HepG2 (cell line): ENCODE data around the gene USP20. TPM values are rescaled to one million over a fixed set of nuclear protein-coding genes. Genes with fewer than 3 reads are reported as not detected.

Experiments used
- CEBPB ChIP-seq: IDR thresholded peaks from 2 replicates; pipeline ENCODE4 v1.6.1; 2011; ENCODE audit warnings: low read depth, low read length, improper control_type of control experiment, borderline replicate concordance
- CEBPG ChIP-seq: IDR thresholded peaks from 2 replicates; pipeline ENCODE4 v1.6.1; 2016
- ELF1 ChIP-seq: sonication (generic); formaldehyde crosslinking; IDR thresholded peaks from 2 replicates; pipeline ENCODE4 v1.4.0; 2020; ENCODE audit warnings: missing genetic modification reagents
- GABPA ChIP-seq, 2 experiments: IDR thresholded peaks; 2 replicates each; pipeline ENCODE4 v1.6.1; 2011 to 2016; ENCODE audit warnings: low read depth in 2 of 2, low read length in 1 of 2, missing biosample characterization in 1 of 2, missing genetic modification characterization in 1 of 2
- NFKB2 ChIP-seq: sonication (generic); formaldehyde crosslinking; IDR thresholded peaks from 2 replicates; pipeline ENCODE4 v1.4.0; 2020; ENCODE audit warnings: missing genetic modification reagents, borderline replicate concordance
- RXRA ChIP-seq: sonication (generic); formaldehyde crosslinking; IDR thresholded peaks from 2 replicates; pipeline ENCODE4 v1.5.1; 2020; ENCODE audit warnings: missing genetic modification reagents
- SIN3A ChIP-seq: IDR thresholded peaks from 2 replicates; pipeline ENCODE4 v1.6.1; 2011; ENCODE audit warnings: low read depth, mild to moderate bottlenecking, control low read depth, low read length, borderline replicate concordance
- TBL1XR1 ChIP-seq: fragments of 150-350 bp; IDR thresholded peaks from 2 replicates; pipeline ENCODE4 v1.6.1; 2014; ENCODE audit warnings: borderline replicate concordance, low read length; ENCODE audit not compliant: partially characterized antibody
- YEATS4 ChIP-seq: sonication (generic); formaldehyde crosslinking; IDR thresholded peaks from 2 replicates; pipeline ENCODE4 v1.4.0; 2020; ENCODE audit warnings: missing genetic modification reagents, borderline replicate concordance
- ZBTB38 ChIP-seq: sonication (generic); formaldehyde crosslinking; IDR thresholded peaks from 2 replicates; pipeline ENCODE4 v1.5.1; 2020; ENCODE audit warnings: mild to moderate bottlenecking, missing genetic modification reagents
- ZC3H13 ChIP-seq: sonication (generic); formaldehyde crosslinking; IDR thresholded peaks from 2 replicates; pipeline ENCODE4 v1.8.1; 2023; ENCODE audit warnings: mild to moderate bottlenecking, missing genetic modification reagents, moderate library complexity
- ZMYM2 ChIP-seq: sonication (generic); formaldehyde crosslinking; IDR thresholded peaks from 2 replicates; pipeline ENCODE4 v1.8.0; 2022; ENCODE audit warnings: mild to moderate bottlenecking, missing genetic modification reagents
- ZNF225 ChIP-seq: sonication (generic); formaldehyde crosslinking; IDR thresholded peaks from 2 replicates; pipeline ENCODE4 v1.4.0; 2020; ENCODE audit warnings: mild to moderate bottlenecking, missing genetic modification reagents
- ZNF335 ChIP-seq: sonication (generic); formaldehyde crosslinking; IDR thresholded peaks from 2 replicates; pipeline ENCODE4 v1.4.0; 2020; ENCODE audit warnings: missing genetic modification reagents
- ZNF652 ChIP-seq: IDR thresholded peaks from 2 replicates; pipeline ENCODE4 v1.6.1; 2016; ENCODE audit warnings: low read depth, borderline replicate concordance
- ZNF788 ChIP-seq: sonication (generic); formaldehyde crosslinking; IDR thresholded peaks from 2 replicates; pipeline ENCODE4 v1.5.0; 2020; ENCODE audit warnings: mild to moderate bottlenecking, missing genetic modification reagents, borderline replicate concordance
- polyA plus RNA-seq, 8 experiments: library from polyadenylated mRNA; depleted of rRNA in 3 of 8; stranded (reverse) in 7 of 8; unstranded in 1 of 8; fragments of >200 nt; fragmentation: Illumina TruSeq in 4 of 8; extraction: Trizol in 4 of 8; gene quantifications; 2 replicates each; pipeline versions ENCODE4 v1.2.1 to v1.2.3, GENCODE V29; 2011 to 2016; ENCODE audit warnings: low read depth in 4 of 8, missing spikeins in 1 of 8, mixed read lengths in 1 of 8; ENCODE audit not compliant: insufficient read depth in 1 of 8
- total RNA-seq, 5 experiments: library from RNA; depleted of rRNA; stranded (reverse); fragments of >200 nt; fragmentation: Illumina TruSeq; extraction: Trizol; gene quantifications; 2 replicates each; pipeline ENCODE4 v1.2.3, GENCODE V29; 2016; ENCODE audit warnings: low read depth in 1 of 5
- TF ChIP-seq, protein P1 (sequence below): sonication (generic); formaldehyde crosslinking; IDR thresholded peaks from 2 replicates; pipeline ENCODE4 v1.4.0; 2020; ENCODE audit warnings: mild to moderate bottlenecking, low read depth, missing genetic modification reagents
- TF ChIP-seq, protein P2 (sequence below): sonication (generic); formaldehyde crosslinking; IDR thresholded peaks from 2 replicates; pipeline ENCODE4 v1.9.0; 2022; ENCODE audit warnings: missing genetic modification reagents, mild to moderate bottlenecking, borderline replicate concordance
- TF ChIP-seq, protein P3 (sequence below): sonication (generic); formaldehyde crosslinking; IDR thresholded peaks from 2 replicates; pipeline ENCODE4 v1.8.0; 2022; ENCODE audit warnings: missing genetic modification reagents, mild to moderate bottlenecking, borderline replicate concordance
- TF ChIP-seq, protein P4 (sequence below): sonication (generic); formaldehyde crosslinking; IDR thresholded peaks from 2 replicates; pipeline ENCODE4 v1.5.1; 2020; ENCODE audit warnings: missing genetic modification reagents, mild to moderate bottlenecking, borderline replicate concordance
- TF ChIP-seq, protein P5 (sequence below): sonication (generic); formaldehyde crosslinking; IDR thresholded peaks from 2 replicates; pipeline ENCODE4 v1.4.0; 2020; ENCODE audit warnings: missing genetic modification reagents

Gene USP20
- total and polyA plus RNA-seq, 2 of the 13 experiments (the other 11 are each of a cell fraction or from before 2014, with no cell fraction given): 4.4 to 5.9 TPM

DNA sequence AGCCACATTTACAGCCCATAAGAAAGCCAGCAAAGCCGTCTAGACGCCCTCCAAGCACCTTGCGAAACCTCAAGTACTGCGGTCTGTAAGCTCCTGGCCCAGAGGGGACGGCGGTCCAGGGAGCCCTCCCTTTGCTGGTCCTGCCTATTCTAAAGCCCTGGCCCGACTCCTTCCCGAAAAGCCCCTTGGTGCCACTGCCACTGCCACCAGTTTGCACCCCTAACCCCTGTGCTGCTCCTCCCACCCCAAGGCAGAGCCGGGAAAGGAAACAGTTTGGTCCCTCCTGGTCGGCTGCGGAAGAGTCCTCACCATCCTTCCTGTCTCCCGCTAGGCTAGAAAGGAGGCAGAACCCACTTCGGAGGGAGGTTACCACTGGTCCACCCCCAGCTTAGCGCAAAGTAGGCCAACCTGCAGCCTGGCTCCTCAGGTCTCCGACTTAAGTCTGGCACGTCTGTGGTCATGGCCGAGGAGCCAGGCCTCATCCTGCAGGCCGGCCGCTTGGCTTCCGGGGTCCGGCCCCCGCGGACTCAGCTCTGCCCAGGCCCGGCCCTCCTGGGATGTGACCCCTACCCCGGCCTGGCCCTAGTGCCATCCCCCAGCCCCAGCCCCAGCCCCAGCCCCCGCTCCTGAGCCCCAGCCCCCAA lies 12.2 kb upstream of the USP20 start (continued):
- TF ChIP-seq, protein P1, sequence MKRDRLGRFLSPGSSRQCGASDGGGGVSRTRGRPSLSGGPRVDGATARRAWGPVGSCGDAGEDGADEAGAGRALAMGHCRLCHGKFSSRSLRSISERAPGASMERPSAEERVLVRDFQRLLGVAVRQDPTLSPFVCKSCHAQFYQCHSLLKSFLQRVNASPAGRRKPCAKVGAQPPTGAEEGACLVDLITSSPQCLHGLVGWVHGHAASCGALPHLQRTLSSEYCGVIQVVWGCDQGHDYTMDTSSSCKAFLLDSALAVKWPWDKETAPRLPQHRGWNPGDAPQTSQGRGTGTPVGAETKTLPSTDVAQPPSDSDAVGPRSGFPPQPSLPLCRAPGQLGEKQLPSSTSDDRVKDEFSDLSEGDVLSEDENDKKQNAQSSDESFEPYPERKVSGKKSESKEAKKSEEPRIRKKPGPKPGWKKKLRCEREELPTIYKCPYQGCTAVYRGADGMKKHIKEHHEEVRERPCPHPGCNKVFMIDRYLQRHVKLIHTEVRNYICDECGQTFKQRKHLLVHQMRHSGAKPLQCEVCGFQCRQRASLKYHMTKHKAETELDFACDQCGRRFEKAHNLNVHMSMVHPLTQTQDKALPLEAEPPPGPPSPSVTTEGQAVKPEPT: 0 out of 2 replicates have a peak, but pooled peaks have one; percentile 34
- TF ChIP-seq TBL1XR1: no peak
- TF ChIP-seq ZBTB38 (CRISPR knock-in tag): peak; percentile 31; the same call in 1 of the 2 replicates
- 0 out of 2 replicates have a peak, but pooled peaks have one; percentile 6 for TF ChIP-seq GABPA (IDR thresholded peaks at IDR 0.05; ENCODE audit: low read depth, low read length)
- 0 out of 2 replicates have a peak, but pooled peaks have one; percentile 26 for TF ChIP-seq GABPA (CRISPR knock-in tag; IDR thresholded peaks at IDR 0.05; ENCODE audit: low read depth)
- peak; percentile 23; the same call in 1 of the 2 replicates for TF ChIP-seq CEBPG (CRISPR knock-in tag)
- peak; percentile 38; the same call in 1 of the 2 replicates for TF ChIP-seq ELF1 (CRISPR knock-in tag)
- TF ChIP-seq ZMYM2 (CRISPR knock-in tag): no peak
- TF ChIP-seq ZNF652 (CRISPR knock-in tag): no peak
- peak; percentile 24; the same call in 1 of the 2 replicates for TF ChIP-seq YEATS4 (CRISPR knock-in tag)
- 0 out of 2 replicates have a peak, but pooled peaks have one; percentile 25 for TF ChIP-seq ZNF788 (CRISPR knock-in tag)
- TF ChIP-seq, protein P2, sequence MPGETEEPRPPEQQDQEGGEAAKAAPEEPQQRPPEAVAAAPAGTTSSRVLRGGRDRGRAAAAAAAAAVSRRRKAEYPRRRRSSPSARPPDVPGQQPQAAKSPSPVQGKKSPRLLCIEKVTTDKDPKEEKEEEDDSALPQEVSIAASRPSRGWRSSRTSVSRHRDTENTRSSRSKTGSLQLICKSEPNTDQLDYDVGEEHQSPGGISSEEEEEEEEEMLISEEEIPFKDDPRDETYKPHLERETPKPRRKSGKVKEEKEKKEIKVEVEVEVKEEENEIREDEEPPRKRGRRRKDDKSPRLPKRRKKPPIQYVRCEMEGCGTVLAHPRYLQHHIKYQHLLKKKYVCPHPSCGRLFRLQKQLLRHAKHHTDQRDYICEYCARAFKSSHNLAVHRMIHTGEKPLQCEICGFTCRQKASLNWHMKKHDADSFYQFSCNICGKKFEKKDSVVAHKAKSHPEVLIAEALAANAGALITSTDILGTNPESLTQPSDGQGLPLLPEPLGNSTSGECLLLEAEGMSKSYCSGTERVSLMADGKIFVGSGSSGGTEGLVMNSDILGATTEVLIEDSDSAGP: peak; percentile 25; the same call in 1 of the 2 replicates
- TF ChIP-seq NFKB2 (CRISPR knock-in tag): 0 out of 2 replicates have a peak, but pooled peaks have one; percentile 22
- no peak for TF ChIP-seq ZNF335
- TF ChIP-seq, protein P3, sequence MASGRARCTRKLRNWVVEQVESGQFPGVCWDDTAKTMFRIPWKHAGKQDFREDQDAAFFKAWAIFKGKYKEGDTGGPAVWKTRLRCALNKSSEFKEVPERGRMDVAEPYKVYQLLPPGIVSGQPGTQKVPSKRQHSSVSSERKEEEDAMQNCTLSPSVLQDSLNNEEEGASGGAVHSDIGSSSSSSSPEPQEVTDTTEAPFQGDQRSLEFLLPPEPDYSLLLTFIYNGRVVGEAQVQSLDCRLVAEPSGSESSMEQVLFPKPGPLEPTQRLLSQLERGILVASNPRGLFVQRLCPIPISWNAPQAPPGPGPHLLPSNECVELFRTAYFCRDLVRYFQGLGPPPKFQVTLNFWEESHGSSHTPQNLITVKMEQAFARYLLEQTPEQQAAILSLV: no peak
- TF ChIP-seq, protein P4, sequence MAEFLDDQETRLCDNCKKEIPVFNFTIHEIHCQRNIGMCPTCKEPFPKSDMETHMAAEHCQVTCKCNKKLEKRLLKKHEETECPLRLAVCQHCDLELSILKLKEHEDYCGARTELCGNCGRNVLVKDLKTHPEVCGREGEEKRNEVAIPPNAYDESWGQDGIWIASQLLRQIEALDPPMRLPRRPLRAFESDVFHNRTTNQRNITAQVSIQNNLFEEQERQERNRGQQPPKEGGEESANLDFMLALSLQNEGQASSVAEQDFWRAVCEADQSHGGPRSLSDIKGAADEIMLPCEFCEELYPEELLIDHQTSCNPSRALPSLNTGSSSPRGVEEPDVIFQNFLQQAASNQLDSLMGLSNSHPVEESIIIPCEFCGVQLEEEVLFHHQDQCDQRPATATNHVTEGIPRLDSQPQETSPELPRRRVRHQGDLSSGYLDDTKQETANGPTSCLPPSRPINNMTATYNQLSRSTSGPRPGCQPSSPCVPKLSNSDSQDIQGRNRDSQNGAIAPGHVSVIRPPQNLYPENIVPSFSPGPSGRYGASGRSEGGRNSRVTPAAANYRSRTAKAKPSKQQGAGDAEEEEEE (CRISPR knock-in tag): no peak
- TF ChIP-seq RXRA: 0 out of 2 replicates have a peak, but pooled peaks have one; percentile 20
- TF ChIP-seq SIN3A: peak; percentile 37; the same call in 1 of the 2 replicates
- peak; percentile 58 for TF ChIP-seq CEBPB
- TF ChIP-seq ZNF225 (CRISPR knock-in tag): 0 out of 2 replicates have a peak, but pooled peaks have one; percentile 48
- TF ChIP-seq ZC3H13 (CRISPR knock-in tag): no peak
- TF ChIP-seq, protein P5, sequence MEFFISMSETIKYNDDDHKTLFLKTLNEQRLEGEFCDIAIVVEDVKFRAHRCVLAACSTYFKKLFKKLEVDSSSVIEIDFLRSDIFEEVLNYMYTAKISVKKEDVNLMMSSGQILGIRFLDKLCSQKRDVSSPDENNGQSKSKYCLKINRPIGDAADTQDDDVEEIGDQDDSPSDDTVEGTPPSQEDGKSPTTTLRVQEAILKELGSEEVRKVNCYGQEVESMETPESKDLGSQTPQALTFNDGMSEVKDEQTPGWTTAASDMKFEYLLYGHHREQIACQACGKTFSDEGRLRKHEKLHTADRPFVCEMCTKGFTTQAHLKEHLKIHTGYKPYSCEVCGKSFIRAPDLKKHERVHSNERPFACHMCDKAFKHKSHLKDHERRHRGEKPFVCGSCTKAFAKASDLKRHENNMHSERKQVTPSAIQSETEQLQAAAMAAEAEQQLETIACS: no peak
